Adrenal gland (tissue), 12 donors: ENCODE data around the gene RBM26. TPM values are rescaled to one million over a fixed set of nuclear protein-coding genes. Genes with fewer than 3 reads are reported as not detected.

Experiments used
- DNase-seq, 7 donors: peaks; one replicate each; pipeline ENCODE4 v3.0.0-alpha.2; 2019 to 2020
- H3K27ac ChIP-seq, 5 donors: fragments of 200-600 bp; sonication (generic) in 4 of 5; 1 replicate in 3 of 5; 2 replicates in 2 of 5; pipeline versions ENCODE4 v1.5.1 to v1.8.0; 2016 to 2020; ENCODE audit warnings: mild to moderate bottlenecking in 1 of 5
- H3K27me3 ChIP-seq: fragments of 200-600 bp; 2 replicates; pipeline ENCODE4 v1.8.0; 2021
- H3K36me3 ChIP-seq, 2 donors: fragments of 200-600 bp; replicated peaks in 1 of 2; 1 replicate in 1 of 2; 2 replicates in 1 of 2; pipeline versions ENCODE4 v1.5.1 to v1.8.0; 2018 to 2022
- H3K4me1 ChIP-seq, 2 donors: fragments of 200-600 bp; replicated peaks in 1 of 2; 1 replicate in 1 of 2; 2 replicates in 1 of 2; pipeline versions ENCODE4 v1.5.1 to v1.8.0; 2018 to 2021
- H3K4me3 ChIP-seq, 4 donors: fragments of 200-600 bp; sonication (generic) in 3 of 4; one replicate each; pipeline ENCODE4 v1.5.1; 2016 to 2018
- H3K9me3 ChIP-seq, 3 donors: fragments of 200-600 bp; sonication (generic) in 1 of 3; replicated peaks in 1 of 3; 1 replicate in 2 of 3; 2 replicates in 1 of 3; pipeline versions ENCODE4 v1.5.1 to v1.8.0; 2016 to 2021
- CTCF ChIP-seq, 6 experiments: fragments of 450-650 bp in 4 of 6; fragments of 200-600 bp in 2 of 6; sonication (generic) in 1 of 6; IDR thresholded peaks; 1 replicate in 5 of 6; 2 replicates in 1 of 6; pipeline versions ENCODE4 v1.5.1 to v1.8.0; 2016 to 2021; ENCODE audit warnings: antibody characterized with exemption in 6 of 6, mild to moderate bottlenecking in 2 of 6, moderate library complexity in 1 of 6
- POLR2A ChIP-seq, 2 donors: fragments of 450-650 bp; IDR thresholded peaks; one replicate each; pipeline ENCODE4 v1.6.1; 2017; ENCODE audit warnings: antibody characterized with exemption in 2 of 2, mild to moderate bottlenecking in 2 of 2, moderate library complexity in 1 of 2
- WGBS, 4 donors: extraction: QIAGEN DNeasy Blood & Tissue Kit in 2 of 4; methylation state at CpG; one replicate each; pipeline versions ENCODE4 v1.1.5 to v1.1.7; 2013 to 2017; 5-methylcytosine and 5-hydroxymethylcytosine counted together
- intact Hi-C, 2 donors: fragments of 100-400 bp; cut with DNase I; formaldehyde crosslinking; loops; one replicate each; pipeline versions ENCODE4 v1.14.1 to v1.15.0; 2022 to 2023
- polyA plus RNA-seq, 3 donors: library from polyadenylated mRNA; stranded (reverse); fragments of 200-250 nt in 2 of 3; fragments of 350-450 nt in 1 of 3; fragmentation: Illumina TruSeq in 1 of 3; extraction: RNeasy Lipid Tissue Mini Kit (QIAGEN cat#74804) in 1 of 3; gene quantifications; one replicate each; pipeline ENCODE4 v1.2.3, GENCODE V29; 2013 to 2014
- total RNA-seq, 9 donors: library from RNA; depleted of rRNA in 4 of 9; stranded (reverse); fragments of >200 nt in 4 of 9; fragments of 120-200 nt in 1 of 9; fragmentation: NEBNext Ultra II Directional in 1 of 9; extraction: Animal tissue kit (Norgen Biotek cat#: 25700) in 1 of 9; gene quantifications; one replicate each; pipeline versions ENCODE4 v1.1.0 to v1.2.4, GENCODE V29; 2013 to 2023
- donor health status: healthy with polysubstance abuse.
- donor health status: Bipolar disorder and iron deficiency.
- donor health status: DM: yes; HTN: yes; CAD: no.
- donor health status: DM: no; HTN: no; CAD: no.
- donor health status: DM: no; HTN: no; CAD: no.
- donor health status: DM: yes; HTN: yes; CAD: no.

Gene RBM26
- total and polyA plus RNA-seq, 12 donors = 18.7 to 62.5 (median 39.7) TPM

- DNase-seq = no peak
- H3K27ac ChIP-seq = peak overlapping the region in 3 of 5 donors; percentile 21 to 67 (median 63)
- H3K9me3 ChIP-seq = no peaks in the 10 kb centered on the region
- peaks cover 50 to 70% of the 10 kb centered on the region in 2 donors for H3K4me1 ChIP-seq
- no peaks in the 10 kb centered on the region for H3K36me3 ChIP-seq
- TF ChIP-seq POLR2A (IDR thresholded peaks at IDR 0.05) = no peak
- no peak for TF ChIP-seq CTCF (IDR thresholded peaks at IDR 0.05)
- WGBS, 4 donors = 30 to 55% (median 39%) methylated on average over 2 of the region's 2 CpGs
- intact Hi-C loops = no loop called here
- H3K4me3 ChIP-seq = peak overlapping the region in 1 of 4 donors; percentile 4
- H3K27me3 ChIP-seq = no peaks in the 10 kb centered on the region
These were observed 4.6 kb downstream of the RBM26 start for GRCh38 chr13:79401259-79402070.

GRCh38 chr13:79398915-79399314 lies 7.1 kb downstream of the RBM26 start:
- WGBS, 4 donors = 41 to 69% (median 53%) methylated on average over 1 of the region's 1 CpG
- Histone ChIP-seq H3K36me3 (no peaks in the 10 kb centered on the region), H3K27me3 (no peaks in the 10 kb centered on the region), H3K27ac (no peak overlapping the region), H3K4me3 (no peak overlapping the region), H3K4me1 (peaks cover 39 to 62% of the 10 kb centered on the region in 2 donors), H3K9me3 (peaks cover 0 to 12% (median 0%) of the 10 kb centered on the region in 3 donors)
- no peak for TF ChIP-seq CTCF (IDR thresholded peaks at IDR 0.05)
- no peak for TF ChIP-seq POLR2A (IDR thresholded peaks at IDR 0.05)
- intact Hi-C loops = no loop called here
- DNase-seq = no peak

GRCh38 chr13:79398127-79398526 lies 7.9 kb downstream of the RBM26 start:
- Histone ChIP-seq H3K36me3 (no peaks in the 10 kb centered on the region), H3K27me3 (no peaks in the 10 kb centered on the region), H3K4me1 (peaks cover 32 to 60% of the 10 kb centered on the region in 2 donors), H3K27ac (no peak overlapping the region), H3K4me3 (no peak overlapping the region), H3K9me3 (peaks cover 0 to 12% (median 0%) of the 10 kb centered on the region in 3 donors)
- no peak for TF ChIP-seq POLR2A (IDR thresholded peaks at IDR 0.05)
- TF ChIP-seq CTCF (IDR thresholded peaks at IDR 0.05) = no peak
- intact Hi-C loops = no loop called here
- no peak for DNase-seq

- TF ChIP-seq POLR2A (IDR thresholded peaks at IDR 0.05) = no peak
- no peak for TF ChIP-seq CTCF (IDR thresholded peaks at IDR 0.05)
- peaks cover 0 to 12% (median 0%) of the 10 kb centered on the region in 3 donors for H3K9me3 ChIP-seq
- WGBS, 4 donors = 89 to 96% (median 94%) methylated on average over 4 of the region's 4 CpGs
- H3K27me3 ChIP-seq = no peaks in the 10 kb centered on the region
- no peak for DNase-seq
- H3K27ac ChIP-seq = no peak overlapping the region
- peaks cover 15 to 48% of the 10 kb centered on the region in 2 donors for H3K4me1 ChIP-seq
- H3K36me3 ChIP-seq = no peaks in the 10 kb centered on the region
- intact Hi-C loops = no loop called here
- no peak overlapping the region for H3K4me3 ChIP-seq
These were observed 10.2 kb downstream of the RBM26 start for GRCh38 chr13:79395881-79396280.
